Measurements from ENCODE around the gene TRPV6. TPM values are rescaled to one million over a fixed set of nuclear protein-coding genes. Genes with fewer than 3 reads are reported as not detected.

Gene TRPV6
- total RNA-seq, 2 donors from 2014 or later, result 0.19 to 0.71 TPM

DNA sequence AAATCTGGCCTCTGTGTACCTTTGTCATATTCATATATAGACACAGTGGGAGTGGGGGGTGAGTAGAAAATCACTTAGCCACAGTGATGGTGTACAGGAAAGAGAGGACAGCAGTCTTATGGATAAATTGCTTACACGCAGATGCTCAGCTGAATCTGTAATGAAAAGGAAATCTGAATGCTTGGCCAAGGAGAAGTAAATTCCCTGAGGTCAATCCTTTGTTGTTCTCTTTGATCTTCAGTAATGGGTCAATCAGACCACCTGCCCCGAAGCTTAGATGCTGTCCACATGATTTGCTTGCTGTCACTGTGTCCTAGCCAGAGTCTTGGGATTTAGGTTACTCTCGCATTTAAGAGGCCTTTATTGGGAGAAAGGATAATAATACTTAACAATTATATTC, 49.1 kb downstream of the TRPV6 start:
- no peaks in the 10 kb centered on the region for H3K36me3 ChIP-seq
- no peak overlapping the region for H3K4me3 ChIP-seq
- H3K9me3 ChIP-seq, result no peaks in the 10 kb centered on the region
- H3K27me3 ChIP-seq, result no peaks in the 10 kb centered on the region
- DNase-seq (ENCODE audit: low spot score), result no peak
- no peaks in the 10 kb centered on the region for H3K4me1 ChIP-seq
- TF ChIP-seq, protein P1, sequence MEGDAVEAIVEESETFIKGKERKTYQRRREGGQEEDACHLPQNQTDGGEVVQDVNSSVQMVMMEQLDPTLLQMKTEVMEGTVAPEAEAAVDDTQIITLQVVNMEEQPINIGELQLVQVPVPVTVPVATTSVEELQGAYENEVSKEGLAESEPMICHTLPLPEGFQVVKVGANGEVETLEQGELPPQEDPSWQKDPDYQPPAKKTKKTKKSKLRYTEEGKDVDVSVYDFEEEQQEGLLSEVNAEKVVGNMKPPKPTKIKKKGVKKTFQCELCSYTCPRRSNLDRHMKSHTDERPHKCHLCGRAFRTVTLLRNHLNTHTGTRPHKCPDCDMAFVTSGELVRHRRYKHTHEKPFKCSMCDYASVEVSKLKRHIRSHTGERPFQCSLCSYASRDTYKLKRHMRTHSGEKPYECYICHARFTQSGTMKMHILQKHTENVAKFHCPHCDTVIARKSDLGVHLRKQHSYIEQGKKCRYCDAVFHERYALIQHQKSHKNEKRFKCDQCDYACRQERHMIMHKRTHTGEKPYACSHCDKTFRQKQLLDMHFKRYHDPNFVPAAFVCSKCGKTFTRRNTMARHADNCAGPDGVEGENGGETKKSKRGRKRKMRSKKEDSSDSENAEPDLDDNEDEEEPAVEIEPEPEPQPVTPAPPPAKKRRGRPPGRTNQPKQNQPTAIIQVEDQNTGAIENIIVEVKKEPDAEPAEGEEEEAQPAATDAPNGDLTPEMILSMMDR (IDR thresholded peaks at IDR 0.05), result no peak
- no peak overlapping the region for H3K27ac ChIP-seq

DNA sequence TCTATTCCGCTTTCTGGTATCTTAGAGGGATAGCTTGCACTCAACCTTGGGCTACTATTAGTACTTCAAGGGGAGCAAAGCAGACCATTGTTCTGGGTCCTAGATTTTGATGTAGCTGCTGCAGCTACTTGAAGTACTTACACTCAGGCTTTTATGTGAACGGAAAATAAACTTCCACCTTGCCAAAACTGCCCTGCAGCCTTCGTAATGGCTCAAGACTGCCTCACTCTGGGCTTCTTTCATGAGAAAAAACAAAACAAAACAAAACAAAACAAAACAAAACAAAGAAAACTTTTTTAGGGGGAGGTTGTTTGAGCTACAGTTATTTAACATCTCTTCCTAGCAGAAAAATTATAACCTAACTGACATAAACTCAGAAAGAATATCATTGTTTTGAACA, 50.1 kb downstream of the TRPV6 start:
- Histone ChIP-seq H3K4me1 (no peaks in the 10 kb centered on the region), H3K4me3 (no peak overlapping the region), H3K27me3 (no peaks in the 10 kb centered on the region), H3K36me3 (no peaks in the 10 kb centered on the region), H3K27ac (no peak overlapping the region), H3K9me3 (no peaks in the 10 kb centered on the region)
- no peak for DNase-seq (ENCODE audit: low spot score)
- TF ChIP-seq, protein P1 (IDR thresholded peaks at IDR 0.05), result no peak

DNA sequence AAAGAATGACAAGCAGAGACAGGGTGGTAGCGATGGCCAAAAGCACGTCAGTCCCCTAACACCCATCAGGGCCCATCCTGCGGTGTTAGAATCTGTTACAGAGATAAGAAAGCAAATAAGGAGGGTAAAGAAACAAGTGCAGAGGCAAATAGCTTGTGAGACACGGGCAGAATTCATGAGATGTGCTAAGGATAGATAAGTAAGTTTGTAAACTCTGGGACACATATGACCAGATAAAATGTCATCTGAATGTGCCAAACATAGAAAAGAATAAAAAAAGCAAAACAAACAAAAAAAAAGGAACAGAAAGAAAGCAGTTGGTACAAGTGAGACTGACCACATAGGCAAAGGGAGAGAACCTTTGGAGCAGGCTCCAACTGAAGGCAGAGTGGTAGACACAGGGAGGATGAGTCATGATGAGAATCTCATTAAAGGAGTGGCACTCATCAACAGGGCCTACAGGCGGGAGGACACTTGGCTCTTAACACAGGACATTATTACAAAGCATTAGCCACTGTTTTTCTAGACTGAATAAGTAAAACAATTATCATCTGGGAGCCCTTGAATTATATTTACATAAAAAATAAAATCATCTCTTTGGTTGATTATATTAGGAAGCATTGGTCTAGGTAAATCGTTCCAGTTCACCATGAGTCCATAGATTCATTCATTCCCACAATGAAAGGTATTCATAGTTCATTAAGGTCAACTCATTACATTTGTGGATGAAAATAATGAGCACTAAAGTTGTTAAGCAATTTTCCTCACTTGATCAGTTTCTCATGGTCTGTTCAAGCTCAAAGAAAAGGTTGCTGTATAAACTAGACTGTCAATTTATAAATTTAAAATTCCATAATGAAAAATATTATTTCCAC, 52.1 kb downstream of the TRPV6 start:
- Histone ChIP-seq H3K4me3 (no peak overlapping the region), H3K27ac (no peak overlapping the region), H3K9me3 (no peaks in the 10 kb centered on the region), H3K27me3 (no peaks in the 10 kb centered on the region), H3K36me3 (no peaks in the 10 kb centered on the region), H3K4me1 (no peaks in the 10 kb centered on the region)
- TF ChIP-seq, protein P1 (IDR thresholded peaks at IDR 0.05), result no peak
- DNase-seq (ENCODE audit: low spot score), result no peak

GRCh38 chr7:142832417-142832816, 53.1 kb downstream of the TRPV6 start:
- no peak for DNase-seq (ENCODE audit: low spot score)
- H3K9me3 ChIP-seq, result no peaks in the 10 kb centered on the region
- H3K27ac ChIP-seq, result no peak overlapping the region
- no peak overlapping the region for H3K4me3 ChIP-seq
- no peaks in the 10 kb centered on the region for H3K36me3 ChIP-seq
- no peaks in the 10 kb centered on the region for H3K27me3 ChIP-seq
- H3K4me1 ChIP-seq, result no peaks in the 10 kb centered on the region
- TF ChIP-seq, protein P1 (IDR thresholded peaks at IDR 0.05), result no peak

- no peaks in the 10 kb centered on the region for H3K4me1 ChIP-seq
- H3K36me3 ChIP-seq, result no peaks in the 10 kb centered on the region
- no peak overlapping the region for H3K4me3 ChIP-seq
- TF ChIP-seq, protein P1 (IDR thresholded peaks at IDR 0.05), result no peak
- H3K27me3 ChIP-seq, result no peaks in the 10 kb centered on the region
- DNase-seq (ENCODE audit: low spot score), result no peak
- no peaks in the 10 kb centered on the region for H3K9me3 ChIP-seq
- no peak overlapping the region for H3K27ac ChIP-seq
These were observed 57.5 kb downstream of the TRPV6 start for GRCh38 chr7:142827951-142828500.
